HG03097 (cell line): Measurements from ENCODE around the gene ZNF45.
"Not testable (repeated sequence)": the region's sequence is repeated elsewhere in the genome, so short reads cannot be mapped to it uniquely, and the experiment has no call there.

ENCODE experiments used
- ATAC-seq: cut with Tn5 transposase; IDR thresholded peaks from one replicate; pipeline ENCODE4 v1.9.1; 2021; ENCODE audit not compliant: unreplicated experiment, low FRiP score

ZNF45 gene

GRCh38 chr19:43914051-43914450, 21.0 kb downstream of the ZNF45 start:
- no peak for ATAC-seq

GRCh38 chr19:43913383-43913782, 21.7 kb downstream of the ZNF45 start:
- no peak for ATAC-seq

GRCh38 chr19:43910884-43911283, 24.2 kb downstream of the ZNF45 start:
- ATAC-seq, result no peak

- ATAC-seq, result no peak
These were observed 26.4 kb downstream of the ZNF45 start for GRCh38 chr19:43908659-43909058.

- no peak for ATAC-seq
These were observed 28.3 kb downstream of the ZNF45 start for GRCh38 chr19:43906774-43907173.

- ATAC-seq, result no peak
These were observed 29.2 kb downstream of the ZNF45 start for GRCh38 chr19:43905897-43906296.

GRCh38 chr19:43902399-43902798, 32.7 kb downstream of the ZNF45 start:
- no peak for ATAC-seq

- ATAC-seq, result peak; percentile 74
These were observed 33.4 kb downstream of the ZNF45 start for GRCh38 chr19:43901395-43902390.

- no peak for ATAC-seq
These were observed 39.3 kb downstream of the ZNF45 start for GRCh38 chr19:43895727-43896308.

GRCh38 chr19:43883864-43884263, 51.2 kb downstream of the ZNF45 start, which contains the start of gene ZNF404:
ZNF404 (minus strand) TSS chr19:43883964.
- no peak for ATAC-seq

GRCh38 chr19:43880483-43880882, 54.6 kb downstream of the ZNF45 start:
- no peak for ATAC-seq

GRCh38 chr19:43872547-43873336, 62.3 kb downstream of the ZNF45 start:
- no peak for ATAC-seq

GRCh38 chr19:43866923-43867322, 68.2 kb downstream of the ZNF45 start:
- not testable (repeated sequence) for ATAC-seq
